K562 (cell line): Measurements from ENCODE around the gene RDH5. TPM values are rescaled to one million over a fixed set of nuclear protein-coding genes. Genes with fewer than 3 reads are reported as not detected.

Experiments
- ATAC-seq: fragments of 200-7000 bp; cut with Tn5 transposase; 3 replicates; pipeline ENCODE4 v1.9.1; 2020; ENCODE audit warnings: moderate library complexity
- BruUV-seq: library from RNA; stranded (reverse); fragments of 400-500 nt; replicated peaks from 2 replicates; lab custom pipeline; 2021; lab: Mats Ljungman, UMichigan
- CTCF ChIA-PET: fragments of 300-600 bp; formaldehyde crosslinking; extraction: SDS; loops from one replicate; lab custom pipeline; 2021; ENCODE audit warnings: low intra/inter-chr PET ratio; lab: Yijun Ruan, JAX
- POLR2A ChIA-PET: fragments of 300-600, 350-650 bp; sonication (Branson Sonifier 250); formaldehyde crosslinking; extraction: SDS; loops from one replicate; lab custom pipeline; 2021; ENCODE audit warnings: antibody characterized with exemption, inconsistent platforms; lab: Yijun Ruan, JAX
- DNase-seq, 4 experiments: peaks; one replicate each; pipeline versions ENCODE4 v3.0.0 to v3.0.0-alpha.2; 2011 to 2018; ENCODE audit warnings: low spot score in 3 of 4, mixed read lengths in 3 of 4; ENCODE audit errors: extremely low read depth in 1 of 4
- FAIRE-seq: peaks from 2 replicates; lab custom pipeline; 2011; peaks lifted over from hg19 to GRCh38; lab: Jason Lieb, UNC
- H2AFZ ChIP-seq: 2 replicates; pipeline ENCODE4 v1.6.0; 2011; ENCODE audit warnings: low read depth, low read length, control low read depth, inconsistent platforms
- H3K27ac ChIP-seq: fragments of 200-600 bp; 3 replicates; pipeline ENCODE4 v1.8.0; 2011; ENCODE audit warnings: low read depth, mild to moderate bottlenecking, control low read depth, inconsistent platforms, low read length, moderate library complexity, mixed read lengths; ENCODE audit errors: extremely low read depth
- H3K27me3 ChIP-seq, 2 experiments: fragments of 300-600 bp in 1 of 2; 2 replicates in 1 of 2; 3 replicates in 1 of 2; pipeline versions ENCODE4 v1.6.0 to v1.8.0; 2011; ENCODE audit warnings: inconsistent platforms in 2 of 2, low read length in 2 of 2, mild to moderate bottlenecking in 1 of 2, mixed read lengths in 1 of 2, moderate library complexity in 1 of 2; ENCODE audit not compliant: control insufficient read depth in 2 of 2, insufficient read depth in 2 of 2
- H3K36me3 ChIP-seq: fragments of 300-600 bp; 3 replicates; pipeline ENCODE4 v1.8.0; 2011; ENCODE audit warnings: mild to moderate bottlenecking, low read length, inconsistent platforms; ENCODE audit not compliant: control insufficient read depth, insufficient read depth
- H3K4me1 ChIP-seq, 2 experiments: fragments of 200-600 bp in 1 of 2; replicated peaks in 1 of 2; 2 replicates in 1 of 2; 3 replicates in 1 of 2; pipeline versions ENCODE4 v1.5.1 to v1.8.0; 2011; ENCODE audit warnings: inconsistent platforms in 2 of 2, low read length in 2 of 2, mild to moderate bottlenecking in 1 of 2, mixed read lengths in 1 of 2, moderate library complexity in 1 of 2; ENCODE audit not compliant: control insufficient read depth in 2 of 2, insufficient read depth in 2 of 2
- H3K4me2 ChIP-seq: 2 replicates; pipeline ENCODE4 v1.6.1; 2011; ENCODE audit warnings: low read length, control low read depth, inconsistent platforms, mixed read lengths; ENCODE audit not compliant: insufficient read depth
- H3K4me3 ChIP-seq: fragments of 200-600 bp; sonication (generic), shearing (Covaris generic); 2 replicates; pipeline ENCODE4 v1.5.1; 2016; ENCODE audit warnings: control low read depth, inconsistent platforms
- H3K79me2 ChIP-seq: fragments of 200-600 bp; 3 replicates; pipeline ENCODE4 v1.8.0; 2011; ENCODE audit warnings: low read length, inconsistent platforms; ENCODE audit not compliant: control insufficient read depth, insufficient read depth
- H3K9ac ChIP-seq, 2 experiments: 2 replicates each; pipeline versions ENCODE4 v1.6.0 to v1.6.1; 2011; ENCODE audit warnings: low read depth in 2 of 2, low read length in 2 of 2, control low read depth in 1 of 2, inconsistent platforms in 1 of 2, mild to moderate bottlenecking in 1 of 2, mixed read lengths in 1 of 2; ENCODE audit not compliant: insufficient read depth in 1 of 2
- H3K9me1 ChIP-seq: one replicate; pipeline ENCODE4 v1.6.0; 2011; ENCODE audit warnings: inconsistent platforms, mild to moderate bottlenecking, low read length, moderate library complexity; ENCODE audit not compliant: control insufficient read depth, insufficient read depth
- H3K9me3 ChIP-seq: replicated peaks from 2 replicates; pipeline ENCODE4 v1.5.1; 2011; ENCODE audit warnings: low read depth, low read length, inconsistent platforms; ENCODE audit not compliant: control insufficient read depth, insufficient read depth
- H4K20me1 ChIP-seq: replicated peaks from 2 replicates; pipeline ENCODE4 v1.6.1; 2011; ENCODE audit warnings: low read length, inconsistent platforms, mixed read lengths; ENCODE audit not compliant: control insufficient read depth, insufficient read depth
- ARNT ChIP-seq, 2 experiments: fragments of 450-650 bp; IDR thresholded peaks; 2 replicates each; pipeline ENCODE4 v1.6.1; 2016; ENCODE audit warnings: mild to moderate bottlenecking in 1 of 2
- CAMTA2 ChIP-seq: fragments of 250-450 bp; sonication (Bioruptor Pico); conservative IDR thresholded peaks from 2 replicates; pipeline ENCODE4 v1.5.1; 2022
- EGR1 ChIP-seq: fragments of 450-650 bp; conservative IDR thresholded peaks from 2 replicates; pipeline ENCODE4 v1.6.1; 2017; ENCODE audit warnings: mild to moderate bottlenecking
- HDAC8 ChIP-seq: fragments of 450-650 bp; IDR thresholded peaks from 2 replicates; pipeline ENCODE4 v1.6.1; 2016; ENCODE audit warnings: mild to moderate bottlenecking, missing genetic modification characterization, moderate library complexity, missing compliant biosample characterization
- IFI16 ChIP-seq: fragments of 250-450 bp; sonication (Bioruptor Pico); IDR thresholded peaks from 2 replicates; pipeline ENCODE4 v2.1.2; 2022; ENCODE audit warnings: mild to moderate bottlenecking, inconsistent platforms
- JUN ChIP-seq, 2 experiments: sonication (generic) in 1 of 2; formaldehyde crosslinking in 1 of 2; IDR thresholded peaks; 2 replicates each; pipeline versions ENCODE4 v1.6.1 to v1.8.0; 2012 to 2022; ENCODE audit warnings: borderline replicate concordance in 2 of 2, mild to moderate bottlenecking in 2 of 2, improper control_type of control experiment in 1 of 2, low read depth in 1 of 2, low read length in 1 of 2, missing genetic modification reagents in 1 of 2
- KDM4B ChIP-seq, 2 experiments: fragments of 450-650 bp in 1 of 2; sonication (generic) in 1 of 2; IDR thresholded peaks; 2 replicates each; pipeline ENCODE4 v1.6.1; 2016 to 2017; ENCODE audit warnings: borderline replicate concordance in 2 of 2, antibody characterized with exemption in 1 of 2, low read depth in 1 of 2, mild to moderate bottlenecking in 1 of 2
- KLF16 ChIP-seq: IDR thresholded peaks from 2 replicates; pipeline ENCODE4 v1.6.1; 2016; ENCODE audit warnings: antibody characterized with exemption
- MEF2D ChIP-seq: conservative IDR thresholded peaks from 2 replicates; pipeline ENCODE4 v1.6.1; 2016; ENCODE audit warnings: low read depth, missing genetic modification characterization, missing compliant biosample characterization
- NEUROD1 ChIP-seq: fragments of 150-350 bp; IDR thresholded peaks from 2 replicates; pipeline ENCODE4 v1.6.1; 2014; ENCODE audit warnings: borderline replicate concordance, low read length, low read depth; ENCODE audit not compliant: partially characterized antibody
- PYGO2 ChIP-seq: fragments of 450-650 bp; IDR thresholded peaks from 2 replicates; pipeline ENCODE4 v1.6.1; 2016; ENCODE audit warnings: mild to moderate bottlenecking, missing genetic modification characterization, moderate library complexity, missing compliant biosample characterization
- SP2 ChIP-seq: IDR thresholded peaks from 2 replicates; pipeline ENCODE4 v1.6.1; 2011; ENCODE audit warnings: mild to moderate bottlenecking, low read depth, low read length, moderate library complexity; ENCODE audit not compliant: poor library complexity, severe bottlenecking; ENCODE audit errors: extremely low read depth
- TOE1 ChIP-seq, 2 experiments: fragments of 450-650 bp in 1 of 2; sonication (generic) in 1 of 2; formaldehyde crosslinking in 1 of 2; IDR thresholded peaks; 2 replicates each; pipeline versions ENCODE4 v1.7.1 to v1.8.0; 2016 to 2022; ENCODE audit warnings: borderline replicate concordance in 2 of 2, mild to moderate bottlenecking in 2 of 2, antibody characterized with exemption in 1 of 2, inconsistent platforms in 1 of 2, low read depth in 1 of 2, missing genetic modification reagents in 1 of 2, moderate library complexity in 1 of 2
- WGBS: fragments of 100-300 bp; shearing (Covaris generic); methylation state at CpG from one replicate; pipeline ENCODE4 v1.1.6; 2016; ENCODE audit warnings: low coverage, mixed read lengths; ENCODE audit not compliant: insufficient coverage; ENCODE audit errors: missing lambda C conversion rate; 5-methylcytosine and 5-hydroxymethylcytosine counted together
- in situ Hi-C: fragments of 300-500 bp; cut with MboI; formaldehyde crosslinking; loops from 4 replicates; pipeline ENCODE4 v1.15.0; 2018; ENCODE audit warnings: inconsistent platforms, mixed read lengths
- intact Hi-C: fragments of 100-400 bp; cut with micrococcal nuclease; formaldehyde crosslinking; loops from 2 replicates; pipeline ENCODE4 v1.14.2; 2022
- polyA plus RNA-seq, 8 experiments: library from polyadenylated mRNA; depleted of rRNA in 4 of 8; stranded (reverse) in 5 of 8; unstranded in 3 of 8; fragments of >200 nt; fragmentation: Nextera tagmentation in 2 of 8; fragmentation: Illumina TruSeq in 1 of 8; extraction: Ambion mirVana in 2 of 8; extraction: Trizol in 1 of 8; gene quantifications; 2 replicates each; pipeline versions ENCODE4 v1.2.1 to v1.2.3, GENCODE V29; 2011 to 2014; ENCODE audit warnings: inconsistent platforms in 1 of 8, missing spikeins in 1 of 8
- total RNA-seq, 7 experiments: library from RNA; depleted of rRNA in 6 of 7; stranded (reverse); fragments of >200 nt in 6 of 7; fragmentation: Illumina TruSeq in 2 of 7; extraction: Trizol in 2 of 7; gene quantifications; 2 replicates each; pipeline versions ENCODE4 v1.2.1 to v1.2.3, GENCODE V29; 2011 to 2021; ENCODE audit warnings: low replicate concordance in 1 of 7
- TF ChIP-seq, protein P1 (sequence below): fragments of 450-650 bp; IDR thresholded peaks from 2 replicates; pipeline ENCODE4 v1.7.0; 2016; ENCODE audit warnings: borderline replicate concordance

Gene RDH5
- total and polyA plus RNA-seq, 9 of the 15 experiments (the other 6 are each of a cell fraction or from before 2014, with no cell fraction given) = 0.28 to 2.0 (median 1.1) TPM; not detected in 1

DNA sequence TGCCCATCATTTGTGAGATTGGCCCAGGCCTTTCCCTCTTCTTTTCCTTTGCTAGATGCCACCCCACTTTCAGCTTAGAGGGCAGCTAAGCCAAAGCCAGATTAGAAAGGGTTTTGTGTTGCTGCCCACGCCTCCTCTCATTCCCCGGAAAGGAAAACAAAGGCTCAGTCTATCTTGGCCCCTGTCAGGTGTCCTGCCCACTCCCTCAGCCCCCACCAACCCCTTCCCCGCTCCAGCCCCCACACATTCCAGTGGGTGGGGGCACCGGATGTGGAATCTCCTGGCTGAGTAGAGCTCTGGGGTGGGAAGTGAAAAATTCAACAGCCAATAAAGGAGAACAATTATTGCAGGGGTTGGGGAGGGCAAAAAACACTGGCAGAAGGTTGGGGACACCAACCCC lies 2.2 kb upstream of the RDH5 start:
- no peak for FAIRE-seq

DNA sequence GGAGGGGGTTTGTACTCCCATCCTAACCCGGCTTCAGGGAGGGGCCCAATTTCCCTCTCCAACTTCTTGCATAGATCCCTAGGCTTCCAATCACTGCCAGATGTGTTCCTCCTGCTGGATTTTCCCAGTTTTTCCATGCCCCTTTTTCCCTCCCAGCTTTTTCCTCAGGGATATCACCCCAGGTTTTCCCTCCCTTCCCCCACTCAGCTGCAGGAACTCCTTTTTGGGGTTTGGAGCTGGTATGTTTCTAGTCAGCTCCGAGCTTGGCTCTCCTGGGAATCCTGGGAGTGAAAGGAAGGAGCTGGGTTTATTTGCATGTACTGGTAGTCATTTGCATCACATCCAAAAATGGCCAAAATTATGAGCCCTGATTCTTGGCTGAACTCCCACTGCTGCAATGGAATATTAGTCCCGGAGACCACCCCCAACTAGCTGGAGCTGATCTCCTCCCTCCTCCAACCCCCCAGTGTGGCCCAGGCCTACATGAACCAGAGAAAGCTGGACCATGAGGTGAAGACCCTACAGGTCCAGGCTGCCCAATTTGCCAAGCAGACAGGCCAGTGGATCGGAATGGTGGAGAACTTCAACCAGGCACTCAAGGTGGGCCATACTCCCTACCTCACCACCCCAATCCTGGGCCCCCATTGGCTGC lies 1.4 kb upstream of the RDH5 start:
- no peak for ATAC-seq
- no peak for FAIRE-seq
- intact Hi-C loops (no loop called here), in situ Hi-C loops (no loop called here)
- peaks cover 6% of the 10 kb centered on the region; the same call in 2 of the 3 replicates for H3K36me3 ChIP-seq
- no peak overlapping the region for H3K4me2 ChIP-seq
- 0 out of 4 replicates have a peak overlapping the region, but pooled peaks of 1 of the 2 experiments have one; percentile 29 for H3K9ac ChIP-seq
- H3K79me2 ChIP-seq = peaks cover 6% of the 10 kb centered on the region; the same call in 2 of the 3 replicates
- H2AFZ ChIP-seq = no peak overlapping the region
- BruUV-seq = no TSS peak
- no peaks in the 10 kb centered on the region for H3K9me1 ChIP-seq
- peaks cover 18 to 23% of the 10 kb centered on the region in 2 experiments; a peak in 4 of 5 replicates for H3K4me1 ChIP-seq
- H3K27me3 ChIP-seq = no peaks in the 10 kb centered on the region
- CTCF ChIA-PET = no interaction called here
- H3K9me3 ChIP-seq = no peaks in the 10 kb centered on the region
- no peak overlapping the region for H3K27ac ChIP-seq
- 0 out of 2 replicates have a peak, but pooled peaks cover 2% of the 10 kb centered on the region for H4K20me1 ChIP-seq
- POLR2A ChIA-PET = interaction anchor here (0.5 to 1.3 kb wide), 6 partner anchors 8 to 600 kb away, joined by 3 to 6 read pairs (median 4); no protein-coding TSS in a partner anchor
- 71% methylated on average over 2 of the region's 4 CpGs for WGBS
- no peak overlapping the region for H3K4me3 ChIP-seq
- no peak for DNase-seq
- TF ChIP-seq CAMTA2 (CRISPR knock-in tag) (no peak), IFI16 (no peak), KLF16 (no peak), TOE1 (IDR thresholded peaks at IDR 0.05; ENCODE audit: borderline replicate concordance) (no peak), TOE1 (CRISPR knock-in tag; IDR thresholded peaks at IDR 0.05; ENCODE audit: borderline replicate concordance, low read depth) (no peak), ARNT (IDR thresholded peaks at IDR 0.05) (no peak), MEF2D (tag) (no peak), NEUROD1 (no peak), HDAC8 (tag) (no peak), SP2 (no peak), KDM4B (IDR thresholded peaks at IDR 0.05; ENCODE audit: borderline replicate concordance in 2 of 2, low read depth in 1 of 2) (no peak)
- TF ChIP-seq, protein P1, sequence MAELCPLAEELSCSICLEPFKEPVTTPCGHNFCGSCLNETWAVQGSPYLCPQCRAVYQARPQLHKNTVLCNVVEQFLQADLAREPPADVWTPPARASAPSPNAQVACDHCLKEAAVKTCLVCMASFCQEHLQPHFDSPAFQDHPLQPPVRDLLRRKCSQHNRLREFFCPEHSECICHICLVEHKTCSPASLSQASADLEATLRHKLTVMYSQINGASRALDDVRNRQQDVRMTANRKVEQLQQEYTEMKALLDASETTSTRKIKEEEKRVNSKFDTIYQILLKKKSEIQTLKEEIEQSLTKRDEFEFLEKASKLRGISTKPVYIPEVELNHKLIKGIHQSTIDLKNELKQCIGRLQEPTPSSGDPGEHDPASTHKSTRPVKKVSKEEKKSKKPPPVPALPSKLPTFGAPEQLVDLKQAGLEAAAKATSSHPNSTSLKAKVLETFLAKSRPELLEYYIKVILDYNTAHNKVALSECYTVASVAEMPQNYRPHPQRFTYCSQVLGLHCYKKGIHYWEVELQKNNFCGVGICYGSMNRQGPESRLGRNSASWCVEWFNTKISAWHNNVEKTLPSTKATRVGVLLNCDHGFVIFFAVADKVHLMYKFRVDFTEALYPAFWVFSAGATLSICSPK = no peak

More for the DNA sequence above, 2.2 kb upstream of the RDH5 start:
- Histone ChIP-seq H3K9me1 (no peaks in the 10 kb centered on the region), H3K9ac (peak overlapping the region in 1 of 2 experiments; percentile 31; a peak in 1 of 4 replicates), H3K36me3 (no peaks in the 10 kb centered on the region; the same call in 2 of the 3 replicates), H3K4me1 (peaks cover 19 to 22% of the 10 kb centered on the region in 2 experiments; a peak in 4 of 5 replicates), H3K79me2 (peaks cover 6% of the 10 kb centered on the region; the same call in 2 of the 3 replicates), H3K9me3 (no peaks in the 10 kb centered on the region), H2AFZ (no peak overlapping the region), H3K27me3 (no peaks in the 10 kb centered on the region), H3K4me2 (no peak overlapping the region), H4K20me1 (no peaks in the 10 kb centered on the region), H3K27ac (0 out of 3 replicates have a peak overlapping the region, but pooled peaks have one; percentile 9), H3K4me3 (no peak overlapping the region)
- DNase-seq (no peak), ATAC-seq (no peak)
- in situ Hi-C loops (no loop called here), intact Hi-C loops (no loop called here)
- no peak for TF ChIP-seq PYGO2 (tag)
- peak; percentile 47 for TF ChIP-seq EGR1
- TF ChIP-seq JUN (IDR thresholded peaks at IDR 0.05; ENCODE audit: borderline replicate concordance, low read depth, low read length) = no peak
- TF ChIP-seq JUN (CRISPR knock-in tag; IDR thresholded peaks at IDR 0.05; ENCODE audit: borderline replicate concordance) = no peak
- 43% methylated on average over 2 of the region's 4 CpGs for WGBS
- no TSS peak for BruUV-seq
- POLR2A ChIA-PET = interaction anchor here (1.1 to 2.8 kb wide), 2 partner anchors 9 to 11 kb away, joined by 3 to 11 read pairs; partner anchors contain the start of gene CD63
- CTCF ChIA-PET = no interaction called here
